ENCODE measurements around the gene CHAF1A.

GRCh38 chr19:4362831-4363545 is 39.5 kb upstream of the CHAF1A start:
- TF ChIP-seq KDM5A (IDR thresholded peaks at IDR 0.05; ENCODE audit: low read length) (no peak), CTCF (IDR thresholded peaks at IDR 0.05; ENCODE audit: control extremely low read depth in 1 of 3, insufficient read depth in 1 of 3, low read depth in 1 of 3, low read length in 3 of 3) (peak; percentile 60 to 77 (median 67)), CREB1 (IDR thresholded peaks at IDR 0.05) (no peak), JUN (IDR thresholded peaks at IDR 0.05; ENCODE audit: low read depth, low read length) (no peak), EZH2 (IDR thresholded peaks at IDR 0.05; ENCODE audit: low read depth, low read length, severe bottlenecking) (no peak), SP1 (IDR thresholded peaks at IDR 0.05; ENCODE audit: low read depth, low read length) (no peak), POLR2A (IDR thresholded peaks at IDR 0.05; ENCODE audit: control extremely low read depth in 1 of 2, low read depth in 2 of 2, low read length in 2 of 2) (0 out of 3 replicates have a peak, but pooled peaks of 1 of the 2 experiments have one; percentile 45), ATF3 (IDR thresholded peaks at IDR 0.05; ENCODE audit: insufficient read depth, low read depth, low read length) (no peak), MAX (IDR thresholded peaks at IDR 0.05) (peak; percentile 87), RNF2 (IDR thresholded peaks at IDR 0.05; ENCODE audit: borderline replicate concordance, low read depth, low read length, missing control alignments, poor library complexity, severe bottlenecking) (no peak), USF2 (IDR thresholded peaks at IDR 0.05; ENCODE audit: low read length) (no peak), BACH1 (IDR thresholded peaks at IDR 0.05; ENCODE audit: low read length) (no peak), FOSL1 (IDR thresholded peaks at IDR 0.05; ENCODE audit: insufficient read depth, low read depth, low read length) (no peak)
